AG09309 (cell line): ENCODE data around the gene TMED5.
"Not testable (repeated sequence)": the region's sequence is repeated elsewhere in the genome, so short reads cannot be mapped to it uniquely, and the experiment has no call there.

ENCODE experiments used
- DNase-seq: peaks from one replicate; pipeline ENCODE4 v3.0.0-alpha.2; 2010; ENCODE audit warnings: low read depth
- H3K4me3 ChIP-seq: 2 replicates; pipeline ENCODE4 v1.5.1; 2011; ENCODE audit warnings: mild to moderate bottlenecking, low read depth, low read length, moderate library complexity; ENCODE audit not compliant: control insufficient read depth
- CTCF ChIP-seq: IDR thresholded peaks from 2 replicates; pipeline ENCODE4 v1.5.1; 2011; ENCODE audit warnings: mild to moderate bottlenecking, low read depth, low read length, inconsistent platforms; ENCODE audit not compliant: insufficient read depth, control insufficient read depth; ENCODE audit errors: missing control alignments

Gene TMED5

GRCh38 chr1:93172778-93173177 lies 7.4 kb downstream of the TMED5 start:
- no peak overlapping the region for H3K4me3 ChIP-seq
- DNase-seq, result no peak

GRCh38 chr1:93171549-93172034 lies 8.6 kb downstream of the TMED5 start:
- TF ChIP-seq CTCF, result no peak
- H3K4me3 ChIP-seq, result no peak overlapping the region
- DNase-seq, result no peak

More at GRCh38 chr1:93172778-93173177, 7.4 kb downstream of the TMED5 start:
- TF ChIP-seq CTCF, result no peak

- DNase-seq, H3K4me3 ChIP-seq: not testable (repeated sequence)
These were observed 10.0 kb downstream of the TMED5 start for GRCh38 chr1:93170141-93170678.

- no peak for TF ChIP-seq CTCF
- no peak for DNase-seq
- no peak overlapping the region for H3K4me3 ChIP-seq
These were observed 13.2 kb downstream of the TMED5 start for GRCh38 chr1:93167006-93167405.

GRCh38 chr1:93165895-93166294 lies 14.3 kb downstream of the TMED5 start:
- DNase-seq, H3K4me3 ChIP-seq: not testable (repeated sequence)

GRCh38 chr1:93164816-93165215 lies 15.4 kb downstream of the TMED5 start:
- TF ChIP-seq CTCF, result no peak
- DNase-seq, result no peak
- no peak overlapping the region for H3K4me3 ChIP-seq

- DNase-seq, H3K4me3 ChIP-seq: not testable (repeated sequence)
These were observed 16.9 kb downstream of the TMED5 start for GRCh38 chr1:93163314-93163713.

- H3K4me3 ChIP-seq, result no peak overlapping the region
- TF ChIP-seq CTCF, result no peak
- no peak for DNase-seq
These were observed 20.9 kb downstream of the TMED5 start for GRCh38 chr1:93159337-93159736.

GRCh38 chr1:93155335-93155734 lies 24.9 kb downstream of the TMED5 start:
- H3K4me3 ChIP-seq, result no peak overlapping the region
- TF ChIP-seq CTCF, result no peak
- no peak for DNase-seq
